CD4-positive, alpha-beta T cell treated with Interleukin-12 subunit alpha and Interleukin-12 subunit beta, for 1 hour (primary cell): ENCODE measurements around the gene GRAMD1A.

Source experiments
- DNase-seq: peaks from one replicate; pipeline ENCODE4 v3.0.0-alpha.2; 2020

Gene GRAMD1A

GRCh38 chr19:35058370-35058769 lies 58.2 kb downstream of the GRAMD1A start:
- no peak for DNase-seq

DNA sequence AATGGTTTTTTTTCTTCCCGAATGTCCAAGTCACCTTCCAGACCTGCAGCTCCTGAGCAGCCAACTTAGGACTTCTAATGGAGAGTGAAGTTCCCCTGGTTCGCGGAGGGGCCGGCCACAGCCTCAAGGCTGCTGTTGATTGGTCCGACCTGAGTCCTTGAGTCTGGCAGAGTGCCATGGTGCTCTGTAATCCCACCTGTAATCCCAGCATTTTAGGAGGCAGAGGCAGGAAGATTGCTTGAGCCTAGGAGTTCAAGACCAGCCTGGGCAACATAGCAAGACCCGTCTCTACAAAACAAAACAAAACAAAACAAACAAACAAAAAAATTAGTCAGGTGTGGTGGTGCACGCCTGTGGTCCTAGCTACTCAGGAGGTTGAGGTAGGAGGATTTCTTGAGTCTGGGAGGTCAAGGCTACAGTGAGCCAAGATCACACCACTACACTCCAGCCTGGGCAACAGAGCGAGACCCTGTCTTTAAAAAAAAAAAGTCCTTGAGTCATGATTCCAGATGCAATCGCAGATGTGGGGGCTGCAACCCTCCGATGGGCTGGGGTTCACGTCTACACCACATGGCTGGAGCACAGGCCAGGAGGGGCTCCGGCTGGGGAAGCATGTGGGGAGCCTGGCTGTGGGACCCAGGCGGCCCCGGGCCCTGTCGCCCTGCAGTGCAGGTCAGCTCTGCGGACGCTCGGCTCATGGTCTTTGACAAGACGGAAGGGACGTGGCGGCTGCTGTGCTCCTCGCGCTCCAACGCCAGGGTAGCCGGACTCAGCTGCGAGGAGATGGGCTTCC lies 59.1 kb downstream of the GRAMD1A start:
- no peak for DNase-seq

GRCh38 chr19:35059799-35060091 lies 59.6 kb downstream of the GRAMD1A start:
- no peak for DNase-seq

DNA sequence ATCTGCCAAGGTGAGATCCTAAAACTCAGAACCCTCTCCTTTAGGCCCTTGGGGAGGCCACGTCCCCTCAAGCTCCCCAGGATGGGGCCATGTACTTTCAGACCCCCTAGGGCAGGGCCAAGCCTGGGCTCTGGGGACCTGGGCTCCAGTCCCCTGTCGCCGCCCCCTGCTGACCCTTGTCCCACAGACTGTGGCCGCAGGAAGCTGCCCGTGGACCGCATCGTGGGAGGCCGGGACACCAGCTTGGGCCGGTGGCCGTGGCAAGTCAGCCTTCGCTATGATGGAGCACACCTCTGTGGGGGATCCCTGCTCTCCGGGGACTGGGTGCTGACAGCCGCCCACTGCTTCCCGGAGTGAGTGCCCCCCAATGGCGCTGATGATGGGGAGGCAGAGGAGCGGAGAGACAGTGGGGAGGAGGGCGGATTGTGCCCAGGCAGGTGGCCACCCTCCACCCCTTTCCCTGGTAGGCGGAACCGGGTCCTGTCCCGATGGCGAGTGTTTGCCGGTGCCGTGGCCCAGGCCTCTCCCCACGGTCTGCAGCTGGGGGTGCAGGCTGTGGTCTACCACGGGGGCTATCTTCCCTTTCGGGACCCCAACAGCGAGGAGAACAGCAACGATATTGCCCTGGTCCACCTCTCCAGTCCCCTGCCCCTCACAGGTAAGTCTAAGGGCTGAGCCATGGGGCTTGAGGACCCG lies 60.2 kb downstream of the GRAMD1A start:
- DNase-seq: no peak

DNA sequence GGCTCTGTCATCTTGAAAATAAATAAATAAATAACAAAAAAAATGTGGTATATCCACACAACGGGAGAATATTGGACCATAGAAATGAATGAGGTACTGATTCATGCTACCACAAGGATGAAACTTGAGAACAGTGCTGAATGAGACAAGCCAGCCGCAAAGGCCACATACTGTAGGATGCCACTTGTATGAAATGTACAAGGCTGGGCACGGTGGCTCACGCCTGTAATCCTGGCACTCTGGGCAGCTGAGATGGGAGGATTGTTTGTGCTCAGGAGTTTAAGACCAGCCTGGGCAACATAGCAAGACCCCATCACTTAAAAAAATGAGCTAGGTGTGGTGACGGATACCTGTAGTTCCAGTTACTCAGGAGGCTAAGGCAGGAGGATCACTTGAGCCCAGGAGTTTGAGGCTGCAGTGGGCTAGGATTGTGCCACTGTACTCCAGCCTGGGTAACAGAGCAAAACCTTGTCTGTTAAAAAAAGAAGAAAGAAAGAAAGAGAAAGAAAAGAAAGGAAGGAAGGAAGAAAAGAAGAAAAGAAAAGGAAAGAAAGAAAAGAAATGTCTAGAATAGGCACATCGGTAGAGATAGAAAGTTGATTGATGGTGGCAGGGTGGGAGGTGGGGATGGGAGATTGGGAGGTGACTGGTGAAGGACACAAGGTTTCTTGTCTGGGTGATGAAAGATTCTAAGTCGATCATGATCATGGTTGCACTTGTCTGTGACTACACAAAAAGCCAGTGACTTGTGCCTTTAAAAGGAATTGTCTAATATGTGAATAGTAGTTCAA lies 61.7 kb downstream of the GRAMD1A start:
- DNase-seq: no peak

DNA sequence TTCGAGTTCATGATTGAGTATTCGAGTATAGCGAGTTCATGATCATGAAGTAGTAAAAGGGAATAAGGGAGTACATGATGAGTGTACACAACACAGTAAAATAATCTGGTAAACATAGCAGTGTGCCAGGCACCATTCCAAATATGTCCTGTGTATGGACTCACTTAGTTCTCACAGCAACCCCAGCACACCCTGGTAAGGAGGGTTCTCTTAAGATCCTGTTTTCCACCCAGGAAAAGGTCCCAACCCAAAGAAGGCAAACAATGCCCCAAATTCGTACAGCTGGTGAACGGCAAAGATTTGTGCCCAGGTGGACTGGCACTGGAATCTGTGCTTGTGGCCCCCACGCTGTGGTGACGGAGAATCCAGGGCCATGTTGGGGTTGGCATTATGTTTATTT lies 62.8 kb downstream of the GRAMD1A start:
- no peak for DNase-seq

- no peak for DNase-seq
Observed at GRCh38 chr19:35063940-35064818, 64.1 kb downstream of the GRAMD1A start.

GRCh38 chr19:35065574-35065973 lies 65.5 kb downstream of the GRAMD1A start:
- no peak for DNase-seq

GRCh38 chr19:35066121-35066520 lies 66.0 kb downstream of the GRAMD1A start:
- DNase-seq: no peak

DNA sequence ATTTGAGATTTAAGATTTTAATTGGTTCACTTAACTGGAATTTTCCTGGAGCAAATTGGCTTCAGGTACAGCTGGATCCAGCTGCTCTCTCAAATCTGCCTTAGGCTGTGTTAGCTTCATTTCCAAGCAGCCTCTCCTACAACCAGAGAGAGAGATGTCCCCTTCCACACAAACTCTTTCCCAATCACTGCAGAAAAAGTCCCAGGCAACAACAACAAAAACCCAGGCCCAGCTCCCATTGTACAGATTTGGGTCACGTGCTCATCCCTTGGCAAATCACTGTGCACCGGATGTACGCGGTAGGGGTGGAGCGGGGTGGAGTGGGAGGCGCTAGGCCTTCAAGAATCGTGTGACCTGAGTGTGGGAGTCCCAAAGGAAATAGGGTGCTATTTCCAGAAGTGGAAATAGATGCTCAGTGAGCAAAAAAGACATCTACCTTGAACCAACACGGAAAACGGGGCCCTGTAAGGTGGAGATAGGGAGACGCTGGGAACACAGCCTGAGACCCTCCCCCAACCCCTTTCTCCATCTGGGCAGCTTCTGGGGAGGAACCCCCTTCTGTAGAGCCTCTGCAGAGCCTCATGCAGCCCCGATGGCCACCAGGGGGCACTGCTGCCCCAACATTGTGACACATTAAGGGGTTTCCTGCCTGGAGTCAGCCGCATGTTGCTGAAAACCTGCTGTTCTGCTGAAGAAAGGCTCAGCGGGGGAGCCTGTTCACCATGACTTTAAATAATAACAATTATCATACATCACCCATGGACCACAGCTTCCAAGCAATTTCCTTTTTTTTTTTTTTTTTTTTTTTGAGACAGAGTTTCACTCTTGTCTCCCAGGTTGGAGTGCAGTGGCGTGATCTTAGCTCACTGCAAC lies 66.8 kb downstream of the GRAMD1A start:
- peak; percentile 87 for DNase-seq

DNA sequence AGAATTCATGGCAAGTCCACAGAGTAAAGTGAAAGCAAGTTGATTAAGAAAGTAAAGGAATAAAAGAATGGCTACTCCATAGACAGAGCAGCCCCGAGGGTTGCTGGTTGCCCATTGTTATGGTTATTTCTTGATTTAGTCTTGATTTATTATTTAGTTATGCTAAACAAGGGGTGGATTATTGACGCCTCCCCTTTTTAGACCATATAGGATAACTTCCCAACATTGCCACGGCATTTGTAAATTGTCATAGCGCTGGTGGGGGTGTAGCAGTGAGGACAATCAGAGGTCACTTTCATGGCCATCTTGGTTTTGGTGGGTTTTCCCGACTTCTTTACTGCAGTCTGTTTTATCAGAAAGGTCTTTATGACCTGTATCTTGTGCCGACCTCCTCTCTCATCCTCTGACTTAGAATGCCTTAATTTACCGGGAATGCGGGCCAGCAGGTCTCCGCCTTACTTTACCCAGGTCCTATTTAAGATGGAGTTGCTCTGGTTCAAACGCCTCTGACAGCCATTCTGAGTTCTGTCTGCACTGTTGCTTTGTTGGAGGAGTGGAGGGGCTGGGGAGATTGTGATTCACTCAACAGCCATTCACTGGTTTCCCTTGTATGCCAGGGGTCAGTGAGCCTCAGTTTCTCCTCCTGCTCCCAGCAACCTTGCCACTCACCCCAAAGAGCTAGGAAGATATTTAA lies 69.0 kb downstream of the GRAMD1A start:
- DNase-seq: no peak

DNA sequence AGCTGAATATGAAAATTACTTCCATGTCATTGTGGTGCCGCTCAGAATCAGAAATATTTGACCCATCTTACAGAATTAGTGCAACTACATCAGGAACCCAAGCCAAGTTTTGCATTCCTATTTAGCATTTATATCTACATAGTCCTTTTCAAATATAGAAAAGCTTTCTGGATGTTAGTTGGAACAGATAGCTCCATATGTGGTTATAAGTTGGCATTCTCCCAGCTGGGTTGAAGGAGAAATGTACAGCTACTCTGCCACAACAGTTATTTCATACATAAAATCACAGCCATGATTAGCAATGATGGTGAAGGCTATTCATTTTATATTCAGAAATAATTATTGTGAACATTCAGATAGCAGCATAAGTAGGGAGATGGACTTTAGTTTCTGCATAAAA lies 69.6 kb downstream of the GRAMD1A start:
- no peak for DNase-seq

GRCh38 chr19:35070471-35070870 lies 70.3 kb downstream of the GRAMD1A start:
- DNase-seq: no peak

DNA sequence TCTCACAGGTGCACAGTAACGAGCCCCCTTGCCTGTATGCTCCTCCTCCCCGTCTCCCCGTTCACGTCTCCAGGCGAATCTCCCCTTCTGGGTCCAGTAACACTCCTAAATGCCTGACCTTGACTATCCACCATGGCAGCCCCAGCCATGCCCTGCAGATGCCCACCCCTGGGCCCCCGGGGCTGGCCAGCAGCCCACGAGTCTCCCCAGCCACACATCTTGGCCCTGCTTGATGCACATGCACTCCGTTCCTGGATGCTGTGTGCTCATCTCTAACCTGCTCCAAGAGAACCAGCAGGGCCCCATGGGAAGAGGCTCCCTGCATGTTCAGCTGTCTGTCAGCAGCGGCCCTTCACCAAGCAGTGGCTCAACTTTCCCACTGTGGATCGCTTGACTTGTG lies 73.4 kb downstream of the GRAMD1A start:
- no peak for DNase-seq

- DNase-seq: no peak
Observed at GRCh38 chr19:35073941-35074340, 73.8 kb downstream of the GRAMD1A start.

GRCh38 chr19:35074426-35075201 lies 74.5 kb downstream of the GRAMD1A start:
- no peak for DNase-seq

- no peak for DNase-seq
Observed at GRCh38 chr19:35075202-35076025, 75.3 kb downstream of the GRAMD1A start.

DNA sequence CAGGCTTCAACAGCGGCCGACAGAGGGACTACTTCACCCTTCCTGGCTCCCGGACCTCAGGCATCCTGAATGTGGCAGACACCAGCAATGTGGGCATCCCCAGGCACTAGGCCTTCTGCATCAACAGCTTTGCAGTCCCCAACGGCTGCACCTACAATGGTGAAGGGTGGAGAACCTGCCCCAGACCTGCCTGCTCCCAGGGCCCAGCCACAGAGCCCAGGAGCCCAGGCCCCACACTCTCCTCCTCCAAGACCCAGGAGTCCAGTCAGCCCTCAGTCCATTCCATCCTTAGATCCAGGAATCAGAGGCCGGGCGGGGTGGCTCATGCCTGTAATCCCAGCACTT lies 75.9 kb downstream of the GRAMD1A start:
- DNase-seq: no peak
